H1 (cell line): ENCODE data around the gene ZNF672. TPM values are rescaled to one million over a fixed set of nuclear protein-coding genes. Genes with fewer than 3 reads are reported as not detected.

Source experiments
- CTCF ChIA-PET: fragments of 300-600 bp; sonication (Branson Sonifier 250); formaldehyde crosslinking; loops from one replicate; lab custom pipeline; 2021; ENCODE audit not compliant: partially characterized antibody; lab: Charles Lee
- POLR2A ChIA-PET: fragments of 300-600 bp; sonication (Branson Sonifier 250); formaldehyde crosslinking; loops from one replicate; lab custom pipeline; 2021; ENCODE audit warnings: inconsistent platforms; ENCODE audit not compliant: partially characterized antibody; lab: Charles Lee
- DNase-seq, 2 experiments: peaks; one replicate each; pipeline versions ENCODE4 v3.0.0 to v3.0.0-alpha.2; 2010 to 2022; ENCODE audit warnings: low spot score in 2 of 2, low read depth in 1 of 2, mixed read lengths in 1 of 2
- FAIRE-seq: peaks from 2 replicates; lab custom pipeline; 2011; peaks lifted over from hg19 to GRCh38; lab: Jason Lieb, UNC
- H2AFZ ChIP-seq: 2 replicates; pipeline ENCODE4 v1.8.1; 2012; ENCODE audit warnings: low read length, inconsistent platforms
- H2AK5ac ChIP-seq: 2 replicates; pipeline ENCODE4 v1.6.1; 2013; ENCODE audit warnings: low read depth, low read length
- H2BK120ac ChIP-seq: replicated peaks from 2 replicates; pipeline ENCODE3; 2013; ENCODE audit warnings: low read depth, low read length, inconsistent platforms
- H2BK12ac ChIP-seq: 2 replicates; pipeline ENCODE4 v1.6.1; 2013; ENCODE audit warnings: low read depth, low read length
- H2BK15ac ChIP-seq: 2 replicates; pipeline ENCODE4 v1.6.1; 2013; ENCODE audit warnings: low read length
- H2BK20ac ChIP-seq: 2 replicates; pipeline ENCODE4 v1.6.1; 2013; ENCODE audit warnings: low read length
- H2BK5ac ChIP-seq: 2 replicates; pipeline ENCODE4 v1.6.1; 2013; ENCODE audit warnings: low read depth, low read length
- H3K14ac ChIP-seq: 2 replicates; pipeline ENCODE4 v1.6.1; 2013; ENCODE audit warnings: inconsistent platforms; ENCODE audit not compliant: insufficient read length
- H3K18ac ChIP-seq: 2 replicates; pipeline ENCODE4 v1.6.1; 2013; ENCODE audit warnings: low read length; ENCODE audit errors: extremely low read depth
- H3K23ac ChIP-seq: 2 replicates; pipeline ENCODE4 v1.6.1; 2013; ENCODE audit warnings: inconsistent platforms; ENCODE audit not compliant: insufficient read length
- H3K23me2 ChIP-seq: 2 replicates; pipeline ENCODE4 v1.6.1; 2013; ENCODE audit warnings: low read depth, low read length
- H3K27ac ChIP-seq: 2 replicates; pipeline ENCODE4 v1.6.1; 2011; ENCODE audit warnings: low read depth, low read length, inconsistent platforms
- H3K27me3 ChIP-seq, 4 experiments: replicated peaks in 1 of 4; 1 replicate in 1 of 4; 2 replicates in 3 of 4; pipeline versions ENCODE4 v1.6.1 to v1.8.1; 2011 to 2013; ENCODE audit warnings: low read length in 3 of 4, mild to moderate bottlenecking in 3 of 4, inconsistent platforms in 2 of 4, mixed read lengths in 2 of 4, moderate library complexity in 1 of 4; ENCODE audit not compliant: control insufficient read depth in 3 of 4, insufficient read depth in 3 of 4; ENCODE audit errors: extremely low read depth in 1 of 4
- H3K36me3 ChIP-seq, 4 experiments: 2 replicates each; pipeline versions ENCODE4 v1.6.1 to v1.8.1; 2011 to 2013; ENCODE audit warnings: mild to moderate bottlenecking in 4 of 4, low read length in 3 of 4, moderate library complexity in 2 of 4, control low read depth in 1 of 4, inconsistent platforms in 1 of 4; ENCODE audit not compliant: insufficient read depth in 4 of 4, control insufficient read depth in 2 of 4
- H3K4ac ChIP-seq: replicated peaks from 2 replicates; pipeline ENCODE3; 2013; ENCODE audit warnings: low read length, low read depth, mixed read lengths, inconsistent platforms; ENCODE audit not compliant: insufficient read length
- H3K4me1 ChIP-seq, 4 experiments: replicated peaks in 1 of 4; 1 replicate in 1 of 4; 2 replicates in 3 of 4; pipeline versions ENCODE4 v1.6.1 to v1.8.1; 2011 to 2013; ENCODE audit warnings: low read length in 3 of 4, inconsistent platforms in 2 of 4, mixed read lengths in 1 of 4; ENCODE audit not compliant: insufficient read depth in 4 of 4, control insufficient read depth in 3 of 4
- H3K4me2 ChIP-seq, 2 experiments: 2 replicates each; pipeline versions ENCODE4 v1.6.1 to v1.8.1; 2011 to 2013; ENCODE audit warnings: low read depth in 2 of 2, low read length in 2 of 2, control low read depth in 1 of 2, inconsistent platforms in 1 of 2, mild to moderate bottlenecking in 1 of 2; ENCODE audit not compliant: insufficient read depth in 1 of 2
- H3K4me3 ChIP-seq, 4 experiments: fragments of 200-600, 300-600 bp in 1 of 4; sonication (generic), shearing (Covaris generic), sonication (Bioruptor Twin) in 1 of 4; 2 replicates each; pipeline versions ENCODE4 v1.5.1 to v1.8.1; 2011 to 2016; ENCODE audit warnings: low read length in 4 of 4, low read depth in 3 of 4, control low read depth in 2 of 4, inconsistent platforms in 2 of 4, mild to moderate bottlenecking in 2 of 4, mixed read lengths in 1 of 4, moderate library complexity in 1 of 4; ENCODE audit not compliant: insufficient read depth in 2 of 4; ENCODE audit errors: extremely low read depth in 1 of 4
- H3K56ac ChIP-seq: replicated peaks from 2 replicates; pipeline ENCODE3; 2013; ENCODE audit warnings: low read depth, mild to moderate bottlenecking, mixed read lengths, low read length, inconsistent platforms; ENCODE audit not compliant: insufficient read length
- H3K79me1 ChIP-seq: 2 replicates; pipeline ENCODE4 v1.6.1; 2013; ENCODE audit warnings: low read depth, low read length, control low read depth
- H3K79me2 ChIP-seq, 2 experiments: 2 replicates each; pipeline versions ENCODE4 v1.6.1 to v1.8.1; 2012 to 2013; ENCODE audit warnings: low read length in 2 of 2, mild to moderate bottlenecking in 2 of 2, inconsistent platforms in 1 of 2; ENCODE audit not compliant: insufficient read depth in 2 of 2, control insufficient read depth in 1 of 2
- H3K9ac ChIP-seq, 4 experiments: replicated peaks in 1 of 4; 1 replicate in 1 of 4; 2 replicates in 3 of 4; pipeline versions ENCODE4 v1.6.1 to v1.8.1; 2011 to 2013; ENCODE audit warnings: low read depth in 3 of 4, low read length in 3 of 4, control low read depth in 2 of 4, mild to moderate bottlenecking in 2 of 4, moderate library complexity in 2 of 4, inconsistent platforms in 1 of 4; ENCODE audit errors: extremely low read depth in 1 of 4
- H3K9me3 ChIP-seq, 2 experiments: 2 replicates each; pipeline versions ENCODE4 v1.6.1 to v1.8.1; 2012 to 2013; ENCODE audit warnings: mild to moderate bottlenecking in 2 of 2, moderate library complexity in 2 of 2, control low read depth in 1 of 2, inconsistent platforms in 1 of 2, low read depth in 1 of 2, low read length in 1 of 2, mixed read lengths in 1 of 2; ENCODE audit not compliant: insufficient read depth in 2 of 2
- H4K20me1 ChIP-seq, 2 experiments: replicated peaks in 1 of 2; 2 replicates each; pipeline versions ENCODE3 to v1.8.1; 2011 to 2013; ENCODE audit warnings: inconsistent platforms in 2 of 2, low read length in 2 of 2, mild to moderate bottlenecking in 1 of 2; ENCODE audit not compliant: insufficient read depth in 2 of 2, control insufficient read depth in 1 of 2
- H4K5ac ChIP-seq: 2 replicates; pipeline ENCODE4 v1.6.1; 2013; ENCODE audit warnings: low read length, low read depth, mixed read lengths, inconsistent platforms; ENCODE audit not compliant: insufficient read length
- H4K8ac ChIP-seq: 2 replicates; pipeline ENCODE4 v1.8.0; 2013; ENCODE audit warnings: mild to moderate bottlenecking, moderate library complexity, low read length, inconsistent platforms; ENCODE audit not compliant: insufficient read depth; ENCODE audit errors: extremely low read depth
- H4K91ac ChIP-seq: replicated peaks from 2 replicates; pipeline ENCODE3; 2013; ENCODE audit warnings: low read length, mixed read lengths, inconsistent platforms; ENCODE audit not compliant: insufficient read length
- BCL11A ChIP-seq, 2 experiments: IDR thresholded peaks; one replicate each; pipeline ENCODE4 v1.6.1; 2011; ENCODE audit warnings: low read depth in 2 of 2, low read length in 2 of 2, mild to moderate bottlenecking in 2 of 2
- BRCA1 ChIP-seq: IDR thresholded peaks from 2 replicates; pipeline ENCODE4 v1.6.1; 2012; ENCODE audit warnings: low read depth, low read length, improper control_type of control experiment
- CHD2 ChIP-seq: IDR thresholded peaks from 2 replicates; pipeline ENCODE4 v1.6.1; 2012; ENCODE audit warnings: low read length, improper control_type of control experiment
- EZH2 ChIP-seq: fragments of 200-600 bp; sonication (generic); IDR thresholded peaks from 2 replicates; pipeline ENCODE4 v1.7.1; 2012; ENCODE audit warnings: low read depth, mild to moderate bottlenecking, moderate library complexity, low read length, inconsistent platforms; ENCODE audit not compliant: severe bottlenecking
- GTF2F1 ChIP-seq: IDR thresholded peaks from 2 replicates; pipeline ENCODE4 v1.6.1; 2012; ENCODE audit warnings: low read depth, low read length, improper control_type of control experiment, borderline replicate concordance
- KDM5A ChIP-seq: fragments of 200-600 bp; IDR thresholded peaks from 2 replicates; pipeline ENCODE4 v1.7.1; 2012; ENCODE audit warnings: mild to moderate bottlenecking, low read length, inconsistent platforms, mixed read lengths
- NANOG ChIP-seq: IDR thresholded peaks from 2 replicates; pipeline ENCODE4 v1.6.1; 2011; ENCODE audit warnings: low read length, low read depth, mild to moderate bottlenecking, inconsistent platforms; ENCODE audit not compliant: insufficient read depth, poor library complexity, severe bottlenecking
- PHF8 ChIP-seq: fragments of 200-600 bp; sonication (generic); conservative IDR thresholded peaks from 2 replicates; pipeline ENCODE4 v1.7.1; 2012; ENCODE audit warnings: low read depth, mild to moderate bottlenecking, inconsistent platforms, low read length, moderate library complexity
- POLR2AphosphoS5 ChIP-seq: IDR thresholded peaks from 2 replicates; pipeline ENCODE4 v1.6.1; 2011; ENCODE audit warnings: low read depth, low read length
- RFX5 ChIP-seq: IDR thresholded peaks from 2 replicates; pipeline ENCODE4 v1.6.1; 2011; ENCODE audit warnings: low read depth, low read length, improper control_type of control experiment, borderline replicate concordance
- TEAD4 ChIP-seq: IDR thresholded peaks from 2 replicates; pipeline ENCODE4 v1.6.1; 2012; ENCODE audit warnings: low read depth, low read length, inconsistent platforms, mixed read lengths
- WGBS, 2 experiments: shearing (Covaris generic) in 1 of 2; methylation state at CpG; one replicate each; pipeline versions ENCODE4 v1.1.6 to v1.1.7; 2013 to 2015; ENCODE audit warnings: low lambda C conversion rate in 2 of 2, mixed read lengths in 2 of 2, inconsistent platforms in 1 of 2, low coverage in 1 of 2, missing lambda C conversion rate in 1 of 2; ENCODE audit not compliant: insufficient replicate concordance in 2 of 2, insufficient coverage in 1 of 2, insufficient read length in 1 of 2; ENCODE audit errors: extremely low coverage in 1 of 2, missing lambda C conversion rate in 1 of 2; 5-methylcytosine and 5-hydroxymethylcytosine counted together
- polyA plus RNA-seq, 7 experiments: library from polyadenylated mRNA; depleted of rRNA in 3 of 7; stranded (reverse) in 5 of 7; unstranded in 2 of 7; fragments of >200 nt in 5 of 7; fragments of 200-250 nt in 2 of 7; gene quantifications; 1 replicate in 5 of 7; 2 replicates in 1 of 7; 4 replicates in 1 of 7; pipeline versions ENCODE4 v1.2.1 to v1.2.3, GENCODE V29; 2011 to 2013; ENCODE audit warnings: missing spikeins in 2 of 7, mixed read lengths in 2 of 7
- total RNA-seq: library from RNA; stranded (reverse); fragmentation: NEBNext Ultra II Directional; extraction: Animal tissue kit (Norgen Biotek cat#: 25700); gene quantifications from 2 replicates; pipeline ENCODE4 v1.2.1, GENCODE V29; 2021
- TF ChIP-seq, protein P1 (sequence below): IDR thresholded peaks from 2 replicates; pipeline ENCODE4 v1.6.1; 2012; ENCODE audit warnings: low read length, inconsistent platforms

ZNF672 gene
- total and polyA plus RNA-seq, 2 of the 8 experiments (the other 6 are each of a cell fraction or from before 2014, with no cell fraction given): 30.7 to 40.4 TPM

DNA sequence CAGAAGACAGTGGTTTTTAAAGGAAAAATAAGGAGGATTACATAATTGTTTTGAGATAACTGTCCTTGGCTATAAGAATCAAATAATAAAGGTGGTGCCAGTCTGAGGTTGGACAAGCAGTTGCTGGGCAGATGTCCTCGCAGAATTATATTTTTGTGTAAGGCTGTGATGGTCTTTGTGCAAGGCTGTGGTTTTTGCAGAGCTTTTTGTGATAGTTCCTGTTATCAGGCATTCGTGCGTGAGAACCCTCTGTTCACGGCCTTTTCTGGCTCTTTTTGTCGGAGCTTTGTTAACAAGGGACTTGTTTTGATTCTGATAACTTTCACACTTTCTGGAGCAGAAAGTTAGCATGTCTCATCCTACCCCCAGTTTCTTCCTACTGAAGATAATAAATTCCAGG lies 45.7 kb upstream of the ZNF672 start:
- Histone ChIP-seq H3K18ac (no peak overlapping the region), H2BK5ac (no peak overlapping the region), H3K36me3 (no peaks in the 10 kb centered on the region), H3K56ac (no peak overlapping the region), H3K4me1 (no peaks in the 10 kb centered on the region), H2BK20ac (no peak overlapping the region), H3K9ac (no peak overlapping the region), H3K23ac (no peak overlapping the region), H2BK15ac (no peak overlapping the region), H2BK12ac (no peak overlapping the region), H2AFZ (no peak overlapping the region), H3K79me2 (no peaks in the 10 kb centered on the region), H4K5ac (no peak overlapping the region), H3K23me2 (no peaks in the 10 kb centered on the region), H3K27ac (no peak overlapping the region), H3K4ac (no peak overlapping the region), H2BK120ac (no peak overlapping the region), H2AK5ac (no peak overlapping the region), H3K27me3 (no peaks in the 10 kb centered on the region), H4K20me1 (no peaks in the 10 kb centered on the region), H3K4me2 (no peak overlapping the region), H4K91ac (no peak overlapping the region), H3K9me3 (peaks cover 63 to 76% of the 10 kb centered on the region in 2 experiments), H4K8ac (no peak overlapping the region), H3K4me3 (no peak overlapping the region), H3K79me1 (no peaks in the 10 kb centered on the region), H3K14ac (no peak overlapping the region)
- POLR2A ChIA-PET: no interaction called here
- TF ChIP-seq KDM5A: no peak
- TF ChIP-seq PHF8: no peak
- no peak for TF ChIP-seq CHD2
- no peak for TF ChIP-seq TEAD4
- no peak for TF ChIP-seq GTF2F1
- no peak for TF ChIP-seq BRCA1
- TF ChIP-seq RFX5: no peak
- no peak for TF ChIP-seq NANOG
- TF ChIP-seq BCL11A (IDR thresholded peaks at IDR 0.05; ENCODE audit: low read depth in 2 of 2, low read length in 2 of 2): no peak
- no peak for TF ChIP-seq POLR2AphosphoS5
- TF ChIP-seq EZH2: no peak
- TF ChIP-seq, protein P1, sequence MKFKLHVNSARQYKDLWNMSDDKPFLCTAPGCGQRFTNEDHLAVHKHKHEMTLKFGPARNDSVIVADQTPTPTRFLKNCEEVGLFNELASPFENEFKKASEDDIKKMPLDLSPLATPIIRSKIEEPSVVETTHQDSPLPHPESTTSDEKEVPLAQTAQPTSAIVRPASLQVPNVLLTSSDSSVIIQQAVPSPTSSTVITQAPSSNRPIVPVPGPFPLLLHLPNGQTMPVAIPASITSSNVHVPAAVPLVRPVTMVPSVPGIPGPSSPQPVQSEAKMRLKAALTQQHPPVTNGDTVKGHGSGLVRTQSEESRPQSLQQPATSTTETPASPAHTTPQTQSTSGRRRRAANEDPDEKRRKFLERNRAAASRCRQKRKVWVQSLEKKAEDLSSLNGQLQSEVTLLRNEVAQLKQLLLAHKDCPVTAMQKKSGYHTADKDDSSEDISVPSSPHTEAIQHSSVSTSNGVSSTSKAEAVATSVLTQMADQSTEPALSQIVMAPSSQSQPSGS: no peak
- CTCF ChIA-PET: no interaction called here
- no peak for DNase-seq
- FAIRE-seq: no peak
- 74% methylated on average over 5 of the region's 5 CpGs; no CpG with 5 or more reads in 1 of the 2 experiments for WGBS, 2 experiments
